Glomerular endothelial cell (primary cell): ENCODE data around the gene C1RL. TPM values are rescaled to one million over a fixed set of nuclear protein-coding genes. Genes with fewer than 3 reads are reported as not detected.

Source experiments
- total RNA-seq: library from RNA; depleted of rRNA; stranded (reverse); fragments of >200 nt; gene quantifications from 2 replicates; pipeline ENCODE4 v1.2.3, GENCODE V29; 2015

C1RL gene
- total RNA-seq, 1 donor from 2014 or later, result 21.6 TPM

Other genes starting within 250 kb of the C1RL start
- 542 and 832 TPM in 2 replicates for gene TPI1, start 241.7 kb downstream of the C1RL start, total RNA-seq
- 5.3 and 5.5 TPM in 2 replicates for gene SPSB2, start 235.9 kb downstream of the C1RL start, total RNA-seq
- gene LRRC23, start 204.4 kb downstream of the C1RL start, total RNA-seq, result 6.3 and 9.6 TPM in 2 replicates
- gene ENO2, start 194.6 kb downstream of the C1RL start, total RNA-seq, result 18.1 and 18.4 TPM in 2 replicates
- 33.6 and 64.6 TPM in 2 replicates for gene ATN1, start 181.3 kb downstream of the C1RL start, total RNA-seq
- not detected in 2 replicates for gene RNU7-1, start 165.4 kb downstream of the C1RL start, total RNA-seq
- gene C12orf57, start 165.2 kb downstream of the C1RL start, total RNA-seq, result 180 and 194 TPM in 2 replicates
- 0.29 and 8.5 TPM in 2 replicates for gene PTPN6, start 157.9 kb downstream of the C1RL start, total RNA-seq
- gene PHB2, start 138.6 kb downstream of the C1RL start, total RNA-seq, result 240 and 281 TPM in 2 replicates
- 24.3 and 25.3 TPM in 2 replicates for gene EMG1, start 138.3 kb downstream of the C1RL start, total RNA-seq
- 15.4 and 19.4 TPM in 2 replicates for gene LPCAT3, start 90.7 kb downstream of the C1RL start, total RNA-seq
- gene C1S, start 48.5 kb downstream of the C1RL start, total RNA-seq, result 0.64 and 0.68 TPM in 2 replicates
- 1.4 and 3.9 TPM in 2 replicates for gene C1R, start 16.8 kb downstream of the C1RL start, total RNA-seq
- 5.5 TPM in 1 of 2 replicates, not detected in the other for gene RBP5, start 19.7 kb upstream of the C1RL start, total RNA-seq
- 61.0 and 138 TPM in 2 replicates for gene CLSTN3, start 21.2 kb upstream of the C1RL start, total RNA-seq
- gene PEX5, start 80.5 kb upstream of the C1RL start, total RNA-seq, result 27.4 and 27.9 TPM in 2 replicates
- gene ACSM4, start 194.9 kb upstream of the C1RL start, total RNA-seq, result not detected in 2 replicates